GM12878 (cell line): Measurements from ENCODE around the gene TNFSF13. TPM values are rescaled to one million over a fixed set of nuclear protein-coding genes. Genes with fewer than 3 reads are reported as not detected.

ENCODE experiments used
- BACH1 ChIP-seq: fragments of 450-650 bp; IDR thresholded peaks from 2 replicates; pipeline ENCODE4 v1.6.1; 2017; ENCODE audit warnings: mild to moderate bottlenecking, borderline replicate concordance
- ETV6 ChIP-seq, 2 experiments: fragments of 450-650 bp in 1 of 2; IDR thresholded peaks in 1 of 2; conservative IDR thresholded peaks in 1 of 2; 2 replicates each; pipeline ENCODE4 v1.6.1; 2014; ENCODE audit warnings: antibody characterized with exemption in 1 of 2, borderline replicate concordance in 1 of 2, low read depth in 1 of 2, mild to moderate bottlenecking in 1 of 2, moderate library complexity in 1 of 2
- POLR2A ChIP-seq: IDR thresholded peaks from 2 replicates; pipeline ENCODE4 v1.6.1; 2011; ENCODE audit warnings: low read depth, mild to moderate bottlenecking, low read length
- PRDM15 ChIP-seq: fragments of 450-650 bp; formaldehyde crosslinking; IDR thresholded peaks from 2 replicates; pipeline ENCODE4 v1.4.0; 2020; ENCODE audit warnings: mild to moderate bottlenecking, moderate library complexity
- TBL1XR1 ChIP-seq: IDR thresholded peaks from 2 replicates; pipeline ENCODE4 v1.6.1; 2012; ENCODE audit warnings: low read depth, low read length, improper control_type of control experiment
- WRNIP1 ChIP-seq: IDR thresholded peaks from 2 replicates; pipeline ENCODE4 v1.6.1; 2011; ENCODE audit warnings: low read depth, low read length, improper control_type of control experiment, borderline replicate concordance
- polyA plus RNA-seq, 11 experiments: library from polyadenylated mRNA; depleted of rRNA in 4 of 11; unstranded in 6 of 11; stranded (reverse) in 5 of 11; fragments of >200 nt; fragmentation: Nextera tagmentation in 4 of 11; fragmentation: Illumina TruSeq in 1 of 11; extraction: Ambion mirVana in 4 of 11; extraction: Trizol in 1 of 11; gene quantifications; 1 replicate in 1 of 11; 2 replicates in 10 of 11; pipeline versions ENCODE4 v1.2.1 to v1.2.3, GENCODE V29; 2011 to 2016; ENCODE audit warnings: inconsistent platforms in 2 of 11, missing spikeins in 2 of 11, low read depth in 1 of 11
- total RNA-seq, 4 experiments: library from RNA; depleted of rRNA in 3 of 4; stranded (reverse); fragments of >200 nt in 3 of 4; fragmentation: Illumina TruSeq in 1 of 4; extraction: Trizol in 1 of 4; gene quantifications; 2 replicates each; pipeline versions ENCODE4 v1.2.1 to v1.2.3, GENCODE V29; 2013 to 2021

Gene TNFSF13
- total and polyA plus RNA-seq, 10 of the 15 experiments (the other 5 are each of a cell fraction or from before 2014, with no cell fraction given): 0.56 to 14.6 (median 9.7) TPM

- no peak for TF ChIP-seq PRDM15 (CRISPR knock-in tag)
- TF ChIP-seq TBL1XR1: no peak
- 0 out of 2 replicates have a peak, but pooled peaks have one; percentile 31 for TF ChIP-seq BACH1
- TF ChIP-seq ETV6 (conservative IDR thresholded peaks at IDR 0.05 in 1 of 2, IDR thresholded peaks at IDR 0.05 in 1 of 2; ENCODE audit: borderline replicate concordance in 1 of 2, low read depth in 1 of 2): no peak
- TF ChIP-seq WRNIP1: no peak
- TF ChIP-seq POLR2A: peak; percentile 19; the same call in 1 of the 2 replicates
Measured at GRCh38 chr17:7582396-7583252, 24.1 kb downstream of the TNFSF13 start (continued).
